Tibial nerve (tissue), 4 donors: ENCODE results near the gene DNAH10. TPM values are rescaled to one million over a fixed set of nuclear protein-coding genes. Genes with fewer than 3 reads are reported as not detected.

Source experiments
- DNase-seq, 2 donors: peaks; one replicate each; pipeline ENCODE4 v3.0.0-alpha.2; 2019; ENCODE audit warnings: low spot score in 2 of 2
- H3K27ac ChIP-seq, 4 donors: fragments of 200-600 bp; sonication (generic) in 3 of 4; one replicate each; pipeline ENCODE4 v1.5.1; 2017 to 2019; ENCODE audit warnings: mild to moderate bottlenecking in 1 of 4
- H3K27me3 ChIP-seq, 2 donors: fragments of 200-600 bp; sonication (generic) in 1 of 2; one replicate each; pipeline versions ENCODE4 v1.5.1 to v1.6.0; 2017 to 2019
- H3K36me3 ChIP-seq, 3 donors: fragments of 200-600 bp; sonication (generic); one replicate each; pipeline ENCODE4 v1.5.1; 2018 to 2019
- H3K4me1 ChIP-seq, 4 donors: fragments of 200-600 bp; sonication (generic) in 3 of 4; one replicate each; pipeline ENCODE4 v1.5.1; 2017 to 2019
- H3K4me3 ChIP-seq, 4 donors: fragments of 200-600 bp; sonication (generic) in 3 of 4; one replicate each; pipeline ENCODE4 v1.5.1; 2017 to 2019; ENCODE audit warnings: mild to moderate bottlenecking in 1 of 4, moderate library complexity in 1 of 4
- H3K9me3 ChIP-seq, 4 donors: fragments of 200-600 bp; sonication (generic) in 3 of 4; one replicate each; pipeline ENCODE4 v1.5.1; 2017 to 2019
- CTCF ChIP-seq, 5 experiments: fragments of 200-600 bp in 3 of 5; fragments of 450-650 bp in 2 of 5; sonication (generic) in 3 of 5; IDR thresholded peaks; one replicate each; pipeline ENCODE4 v1.5.1; 2016 to 2019; ENCODE audit warnings: antibody characterized with exemption in 5 of 5, mild to moderate bottlenecking in 3 of 5, moderate library complexity in 2 of 5
- EP300 ChIP-seq, 2 donors: sonication (generic); formaldehyde crosslinking; IDR thresholded peaks; one replicate each; pipeline ENCODE4 v1.6.1; 2017; ENCODE audit warnings: antibody characterized with exemption in 2 of 2, mild to moderate bottlenecking in 1 of 2
- POLR2A ChIP-seq, 2 donors: fragments of 450-650 bp; IDR thresholded peaks; one replicate each; pipeline ENCODE4 v1.6.1; 2017; ENCODE audit warnings: antibody characterized with exemption in 2 of 2, mild to moderate bottlenecking in 2 of 2, moderate library complexity in 2 of 2
- WGBS, 2 donors: methylation state at CpG; one replicate each; pipeline ENCODE4 v1.1.5; 2018; 5-methylcytosine and 5-hydroxymethylcytosine counted together
- total RNA-seq, 4 donors: library from RNA; depleted of rRNA; stranded (reverse); fragments of >200 nt; gene quantifications; one replicate each; pipeline ENCODE4 v1.1.0, GENCODE V29; 2016

Gene DNAH10
- total RNA-seq, 4 donors from 2014 or later: 3.1 TPM; not detected in 3

GRCh38 chr12:123715195-123715594, 46.9 kb upstream of the DNAH10 start:
- H3K9me3 ChIP-seq: no peaks in the 10 kb centered on the region
- H3K27ac ChIP-seq: no peak overlapping the region
- DNase-seq: no peak
- no peak for TF ChIP-seq EP300 (IDR thresholded peaks at IDR 0.05)
- no peak for TF ChIP-seq CTCF (IDR thresholded peaks at IDR 0.05)
- TF ChIP-seq POLR2A (IDR thresholded peaks at IDR 0.05): no peak
- 57 to 68% methylated on average over 2 of the region's 2 CpGs for WGBS, 2 donors
- no peaks in the 10 kb centered on the region for H3K27me3 ChIP-seq
- H3K4me3 ChIP-seq: no peak overlapping the region
- H3K36me3 ChIP-seq: peaks cover 0 to 11% (median 0%) of the 10 kb centered on the region in 3 donors
- peaks cover 0 to 35% (median 20%) of the 10 kb centered on the region in 4 donors for H3K4me1 ChIP-seq

GRCh38 chr12:123717350-123717749, 44.8 kb upstream of the DNAH10 start:
- H3K4me3 ChIP-seq: no peak overlapping the region
- peaks cover 0 to 29% (median 0%) of the 10 kb centered on the region in 3 donors for H3K36me3 ChIP-seq

GRCh38 chr12:123720141-123720814, 41.8 kb upstream of the DNAH10 start:
- Histone ChIP-seq H3K9me3 (no peaks in the 10 kb centered on the region), H3K36me3 (peaks cover 0 to 54% (median 0%) of the 10 kb centered on the region in 3 donors)
- DNase-seq: no peak

More at GRCh38 chr12:123717350-123717749, 44.8 kb upstream of the DNAH10 start:
- Histone ChIP-seq H3K9me3 (no peaks in the 10 kb centered on the region), H3K27ac (no peak overlapping the region), H3K4me1 (peaks cover 0 to 29% (median 18%) of the 10 kb centered on the region in 4 donors), H3K27me3 (no peaks in the 10 kb centered on the region)
- TF ChIP-seq POLR2A (IDR thresholded peaks at IDR 0.05): no peak
- TF ChIP-seq EP300 (IDR thresholded peaks at IDR 0.05): no peak
- TF ChIP-seq CTCF (IDR thresholded peaks at IDR 0.05): no peak
- 89 to 91% methylated on average over 3 of the region's 3 CpGs for WGBS, 2 donors
- DNase-seq: no peak

DNA sequence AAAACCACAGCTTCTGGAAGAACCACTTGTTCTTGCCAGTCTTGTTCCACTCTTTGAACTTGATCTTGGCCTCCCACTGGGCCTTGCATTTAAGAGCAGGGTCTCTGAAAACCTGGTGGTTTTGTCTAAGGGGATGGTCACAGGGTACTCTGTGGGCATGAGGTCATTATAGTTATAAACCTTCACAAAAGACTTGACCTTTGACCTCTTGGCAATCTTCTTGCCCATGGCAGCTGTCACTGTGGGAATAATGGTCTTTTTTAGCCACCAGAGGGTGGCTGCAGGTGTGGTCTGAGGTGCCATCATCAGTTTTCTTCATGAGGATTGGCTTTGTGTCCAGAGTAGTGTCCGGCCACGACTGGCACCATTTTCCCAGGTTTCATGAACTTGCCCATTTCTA, 40.9 kb upstream of the DNAH10 start:
- Histone ChIP-seq H3K9me3 (no peaks in the 10 kb centered on the region), H3K4me1 (no peaks in the 10 kb centered on the region), H3K36me3 (peaks cover 0 to 64% (median 0%) of the 10 kb centered on the region in 3 donors), H3K4me3 (no peak overlapping the region), H3K27me3 (no peaks in the 10 kb centered on the region), H3K27ac (no peak overlapping the region)
- 93 to 96% methylated on average over 2 of the region's 2 CpGs for WGBS, 2 donors
- TF ChIP-seq CTCF (IDR thresholded peaks at IDR 0.05): no peak
- TF ChIP-seq POLR2A (IDR thresholded peaks at IDR 0.05): no peak
- no peak for TF ChIP-seq EP300 (IDR thresholded peaks at IDR 0.05)
- DNase-seq: no peak

More at GRCh38 chr12:123720141-123720814, 41.8 kb upstream of the DNAH10 start:
- WGBS, 2 donors: 91 to 95% methylated on average over 5 of the region's 5 CpGs
- Histone ChIP-seq H3K4me1 (peaks cover 0 to 4% (median 0%) of the 10 kb centered on the region in 4 donors), H3K27ac (no peak overlapping the region), H3K4me3 (no peak overlapping the region), H3K27me3 (no peaks in the 10 kb centered on the region)
- TF ChIP-seq POLR2A (IDR thresholded peaks at IDR 0.05): no peak
- no peak for TF ChIP-seq EP300 (IDR thresholded peaks at IDR 0.05)

DNA sequence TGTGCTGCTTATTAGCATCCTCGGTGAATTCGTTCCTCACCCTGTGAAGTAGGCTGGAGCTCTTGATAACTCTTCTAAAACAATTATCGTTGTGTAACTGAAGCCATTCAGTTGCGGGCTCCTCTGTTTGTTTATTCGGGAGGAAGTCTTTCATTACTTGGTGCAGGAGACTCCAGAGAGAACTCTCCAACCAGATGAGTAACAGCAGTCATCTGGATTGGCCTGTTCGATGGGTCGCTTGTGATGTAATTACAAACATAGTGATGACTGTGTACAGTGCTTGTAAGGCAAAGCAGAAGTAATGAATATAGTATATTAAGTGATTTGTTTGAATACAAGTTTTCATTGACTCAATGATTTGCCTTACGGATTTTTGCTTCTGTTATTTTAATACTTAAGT, 39.1 kb upstream of the DNAH10 start:
- peaks cover 0 to 82% (median 0%) of the 10 kb centered on the region in 3 donors for H3K36me3 ChIP-seq
- DNase-seq: no peak
- H3K9me3 ChIP-seq: no peaks in the 10 kb centered on the region
- TF ChIP-seq POLR2A (IDR thresholded peaks at IDR 0.05): no peak
- no peak for TF ChIP-seq EP300 (IDR thresholded peaks at IDR 0.05)
- no peak for TF ChIP-seq CTCF (IDR thresholded peaks at IDR 0.05)
- H3K4me3 ChIP-seq: no peak overlapping the region
- no peaks in the 10 kb centered on the region for H3K27me3 ChIP-seq
- no peaks in the 10 kb centered on the region for H3K4me1 ChIP-seq
- WGBS, 2 donors: 89 to 91% methylated on average over 8 of the region's 8 CpGs
- no peak overlapping the region for H3K27ac ChIP-seq
